ENCODE results near the gene CDH23.

CDH23 gene

GRCh38 chr10:71522442-71523144, 125.9 kb downstream of the CDH23 start:
- no peak for DNase-seq

GRCh38 chr10:71523756-71524155, 127.0 kb downstream of the CDH23 start:
- DNase-seq: no peak

- no peak for DNase-seq
Observed at GRCh38 chr10:71525092-71525491, 128.4 kb downstream of the CDH23 start.

- DNase-seq: no peak
Observed at GRCh38 chr10:71525721-71526120, 129.0 kb downstream of the CDH23 start.

GRCh38 chr10:71526653-71527052, 129.9 kb downstream of the CDH23 start:
- DNase-seq: no peak

- DNase-seq: no peak
Observed at GRCh38 chr10:71527135-71527534, 130.4 kb downstream of the CDH23 start.

- DNase-seq: no peak
Observed at GRCh38 chr10:71528371-71529206, 131.9 kb downstream of the CDH23 start.

- DNase-seq: no peak
Observed at GRCh38 chr10:71529207-71529827, 132.6 kb downstream of the CDH23 start.

- no peak for DNase-seq
Observed at GRCh38 chr10:71530781-71531180, 134.1 kb downstream of the CDH23 start.

- DNase-seq: no peak
Observed at GRCh38 chr10:71531485-71532446, 135.0 kb downstream of the CDH23 start.

GRCh38 chr10:71532878-71533277, 136.2 kb downstream of the CDH23 start:
- DNase-seq: no peak

- no peak for DNase-seq
Observed at GRCh38 chr10:71533936-71534335, 137.2 kb downstream of the CDH23 start.

GRCh38 chr10:71534568-71535194, 138.0 kb downstream of the CDH23 start:
- no peak for DNase-seq

GRCh38 chr10:71536332-71536731, 139.6 kb downstream of the CDH23 start:
- no peak for DNase-seq

- no peak for DNase-seq
Observed at GRCh38 chr10:71537125-71537524, 140.4 kb downstream of the CDH23 start.

GRCh38 chr10:71537681-71538080, 141.0 kb downstream of the CDH23 start:
- no peak for DNase-seq

GRCh38 chr10:71538608-71539260, 142.0 kb downstream of the CDH23 start:
- no peak for DNase-seq

- no peak for DNase-seq
Observed at GRCh38 chr10:71539442-71540118, 142.9 kb downstream of the CDH23 start.

GRCh38 chr10:71542478-71542877, 145.8 kb downstream of the CDH23 start:
- no peak for DNase-seq

- no peak for DNase-seq
Observed at GRCh38 chr10:71543608-71544170, 147.0 kb downstream of the CDH23 start.

GRCh38 chr10:71545001-71545400, 148.3 kb downstream of the CDH23 start:
- no peak for DNase-seq
